NCI-H345 treated with DMSO at 0.1 percent for 48 hours (cell line): ENCODE measurements around the gene PFDN1.
A peak's percentile ranks its signal among the peaks of the same experiment; 100 is the strongest.

Experiments used
- DNase-seq: peaks from one replicate; lab custom pipeline; 2025; ENCODE audit not compliant: unreplicated experiment; lab: John Stamatoyannopoulos, UW

Gene PFDN1

DNA sequence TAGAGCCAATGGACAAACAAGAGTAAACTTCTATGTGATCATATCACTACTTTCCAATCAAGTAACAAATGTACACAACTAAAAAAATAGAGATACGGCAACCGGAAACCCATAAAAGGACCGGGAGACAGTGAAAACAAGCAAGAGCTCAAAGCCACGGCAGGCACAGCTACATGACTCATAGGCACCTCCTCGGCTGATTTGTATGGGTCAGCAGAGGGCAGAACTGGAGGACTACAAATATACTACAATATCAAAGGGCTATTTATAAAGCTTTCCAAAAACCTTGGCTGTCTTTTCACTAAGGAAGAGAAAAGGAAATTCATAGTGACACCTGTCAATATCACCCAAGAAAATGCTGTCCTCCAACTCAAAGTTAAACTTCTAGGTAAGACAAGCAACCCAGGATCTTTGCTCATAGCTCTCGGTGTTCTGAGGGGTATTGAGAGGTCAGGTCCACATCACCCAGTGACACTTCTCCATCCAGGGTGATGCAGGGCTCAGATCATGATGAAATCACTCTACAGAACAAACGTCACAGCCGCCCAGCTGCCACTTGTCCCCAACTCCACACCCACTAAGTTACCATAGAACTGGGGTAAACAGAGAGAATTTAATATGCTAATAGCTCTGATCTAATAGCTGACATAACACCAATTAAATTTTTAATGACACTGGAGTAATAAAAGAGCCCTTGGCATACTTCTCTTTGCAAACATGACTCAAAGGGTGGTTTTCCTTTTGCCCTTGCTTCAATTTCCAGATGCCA is 41.3 kb downstream of the PFDN1 start:
- no peak for DNase-seq

DNA sequence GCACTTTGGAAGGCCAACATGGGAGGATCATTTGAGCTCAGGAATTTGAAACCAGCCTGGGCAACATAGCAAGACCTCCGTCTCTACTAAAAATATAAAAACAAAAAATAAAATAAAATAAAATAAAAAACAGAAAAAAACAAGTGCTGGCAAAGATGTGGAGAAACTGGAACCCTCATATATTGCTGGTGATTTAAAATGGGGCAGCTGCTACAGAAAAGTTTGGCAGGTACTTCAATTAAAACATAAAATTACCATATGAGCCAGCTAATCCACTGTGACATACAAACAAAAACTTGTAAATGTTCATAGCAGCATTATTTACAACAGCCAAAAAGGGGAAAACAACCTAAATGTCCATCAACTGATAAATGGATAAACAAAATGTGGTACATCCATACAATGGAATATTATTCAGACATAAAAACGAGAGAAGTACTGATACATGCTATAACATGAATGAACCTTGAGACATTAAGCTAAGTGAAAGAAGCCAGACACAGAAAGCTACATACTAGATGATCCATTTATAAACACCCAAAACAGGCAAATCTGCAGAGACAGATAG is 42.7 kb downstream of the PFDN1 start:
- DNase-seq: no peak

DNA sequence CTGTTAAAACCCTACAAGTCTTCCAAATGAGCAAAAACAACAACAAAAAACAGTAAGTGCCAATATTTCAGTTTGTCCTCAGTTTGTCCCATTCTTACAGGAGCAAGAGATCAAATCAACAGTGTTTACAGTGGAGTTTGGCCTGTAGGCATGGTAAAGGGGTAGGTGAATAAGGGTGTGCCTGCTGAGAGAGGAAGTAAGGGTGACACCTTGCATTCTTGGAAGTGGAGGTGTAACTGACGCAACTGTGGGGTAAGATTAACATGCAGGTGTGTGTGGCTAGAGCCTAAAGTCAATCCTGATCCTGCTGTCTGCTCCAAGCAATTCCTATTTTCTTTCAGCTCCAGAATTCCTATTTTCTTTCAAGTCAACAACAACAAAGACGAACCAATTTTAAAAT is 43.4 kb downstream of the PFDN1 start:
- no peak for DNase-seq

DNA sequence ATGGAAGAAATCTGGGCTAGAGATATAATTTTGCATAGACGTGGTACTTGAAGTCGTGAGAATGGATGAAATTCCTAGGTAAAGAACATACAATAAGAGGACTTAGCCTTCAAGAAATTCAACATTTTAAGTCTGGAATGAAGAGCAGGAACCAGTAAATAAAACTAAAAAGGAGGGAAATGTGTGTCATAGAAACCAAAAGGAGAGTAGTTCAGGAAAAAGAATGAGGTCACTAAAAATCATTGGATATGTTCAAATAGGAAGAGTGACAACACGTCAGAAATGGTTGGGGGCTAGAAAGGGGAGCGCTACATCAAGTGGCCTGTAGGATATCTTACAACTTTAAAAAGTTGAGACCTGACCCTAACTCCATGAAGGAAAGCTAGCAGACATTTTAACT is 44.0 kb downstream of the PFDN1 start:
- no peak for DNase-seq

DNA sequence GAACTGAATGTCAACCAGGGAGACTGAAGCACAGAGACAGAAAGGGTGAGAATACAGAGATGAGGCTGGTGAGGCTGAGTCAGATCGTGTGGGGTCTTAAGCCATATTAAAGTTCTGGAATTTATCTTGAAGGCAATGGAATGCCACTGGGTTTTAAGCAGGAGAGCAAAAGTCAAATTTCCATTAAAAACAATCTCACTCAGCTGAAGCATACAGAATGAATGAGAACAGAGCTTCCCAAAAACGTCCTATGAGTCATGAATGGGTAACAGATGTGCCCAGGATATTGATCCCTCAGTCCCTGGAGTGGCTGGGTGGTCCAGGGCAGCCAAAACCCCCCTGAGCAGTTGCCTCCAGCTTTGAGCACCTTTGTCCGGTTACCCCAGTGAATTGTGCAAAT is 44.9 kb downstream of the PFDN1 start:
- no peak for DNase-seq

DNA sequence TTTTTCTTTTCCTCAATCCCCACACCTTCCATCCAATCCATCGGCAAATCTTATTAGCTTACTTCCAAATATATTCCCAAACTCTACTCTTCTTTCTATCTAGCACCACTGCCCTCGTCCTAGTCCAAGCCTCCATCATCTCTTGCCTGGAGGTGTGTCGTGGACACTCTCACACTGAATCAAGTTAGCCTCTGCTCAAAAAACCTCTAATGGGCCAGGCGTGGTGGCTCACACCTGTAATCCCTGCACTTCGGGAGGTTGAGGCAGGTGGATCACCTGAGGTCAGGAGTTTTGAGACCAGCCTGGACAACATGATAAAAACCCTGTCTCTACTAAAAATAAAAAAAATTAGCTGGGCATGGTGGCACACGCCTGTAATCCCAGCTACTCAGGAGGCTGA is 46.2 kb downstream of the PFDN1 start:
- DNase-seq: no peak

DNA sequence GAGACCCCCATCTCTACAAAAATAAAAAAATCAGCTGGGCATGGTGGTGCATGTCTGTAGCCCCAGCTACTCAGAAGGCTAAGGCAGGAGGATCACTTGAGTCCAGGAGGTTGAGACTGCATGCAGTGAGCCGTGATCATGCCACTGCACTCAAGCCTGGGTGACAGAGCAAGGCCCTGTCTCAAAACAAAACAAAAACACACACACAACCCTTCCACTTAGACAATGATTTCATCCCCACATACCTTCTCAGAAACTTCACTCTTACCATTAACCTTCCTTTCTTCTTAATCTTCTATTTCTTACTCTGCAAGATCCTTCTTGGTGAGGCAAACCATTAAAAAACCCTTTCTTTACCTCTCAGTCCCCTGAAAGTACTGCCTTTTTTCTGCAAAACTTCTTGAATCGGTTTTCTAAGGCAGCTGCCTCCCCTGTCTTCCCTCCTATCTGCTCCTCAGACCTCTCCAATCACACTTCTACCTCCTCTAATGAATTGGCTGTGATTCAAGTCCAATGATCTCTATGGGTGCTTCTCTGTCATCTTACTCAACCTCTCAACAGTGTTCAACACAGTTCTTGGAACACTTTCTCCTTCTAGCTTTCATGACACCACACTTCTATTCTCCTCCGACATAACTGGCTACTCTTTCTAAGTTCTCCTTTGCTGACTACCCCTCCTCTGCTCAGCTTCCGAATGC is 47.3 kb downstream of the PFDN1 start:
- DNase-seq: no peak

DNA sequence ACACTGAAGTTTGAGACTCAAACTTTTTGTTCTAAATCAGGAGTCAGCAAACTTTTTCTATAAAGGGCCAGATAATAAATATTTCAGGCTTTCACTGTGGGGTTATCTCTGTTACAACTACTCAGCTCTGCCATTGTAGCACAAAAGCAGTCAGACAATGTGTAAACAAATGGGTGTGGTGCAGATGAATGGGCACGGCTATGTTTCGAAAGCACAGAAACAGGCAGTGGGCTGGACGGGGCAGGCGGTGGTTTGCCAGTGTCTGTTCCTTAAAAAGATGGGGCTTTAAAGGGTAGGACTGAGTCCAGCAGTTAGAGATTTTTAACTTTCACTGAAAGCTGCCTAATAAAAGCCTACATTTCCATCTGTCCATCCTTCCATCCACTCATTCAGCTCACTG is 48.9 kb downstream of the PFDN1 start:
- no peak for DNase-seq

DNA sequence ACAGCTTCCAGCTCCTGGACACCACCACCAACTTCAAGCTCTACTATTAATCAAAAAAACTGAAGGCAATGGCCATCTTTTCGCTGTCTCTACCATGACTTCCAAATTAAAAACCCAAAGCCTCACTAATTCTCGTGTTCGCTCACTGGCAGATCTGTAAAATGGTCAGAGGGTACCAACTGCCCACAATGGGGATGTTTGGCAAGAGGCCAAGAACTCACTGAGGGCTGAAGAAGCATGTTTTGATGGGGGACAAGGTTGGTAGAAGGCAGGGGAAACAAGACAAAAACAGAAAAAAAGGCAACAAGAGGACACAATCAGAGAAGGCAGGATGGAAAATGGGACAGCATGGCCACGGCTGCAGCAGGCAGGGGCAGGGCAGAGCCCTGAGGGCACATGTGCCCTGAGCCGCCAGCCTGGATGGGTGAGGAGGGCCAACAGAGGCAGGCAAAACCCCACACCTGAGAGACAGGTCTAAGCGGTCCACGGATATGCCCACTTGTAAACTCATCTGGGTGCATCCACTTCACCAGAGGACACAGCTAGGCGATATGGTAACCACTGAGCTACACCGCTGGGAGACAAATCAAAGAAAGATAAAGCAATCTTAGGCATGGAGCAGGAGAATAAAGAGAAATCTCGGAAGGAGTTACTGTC is 50.3 kb downstream of the PFDN1 start:
- DNase-seq: no peak

DNA sequence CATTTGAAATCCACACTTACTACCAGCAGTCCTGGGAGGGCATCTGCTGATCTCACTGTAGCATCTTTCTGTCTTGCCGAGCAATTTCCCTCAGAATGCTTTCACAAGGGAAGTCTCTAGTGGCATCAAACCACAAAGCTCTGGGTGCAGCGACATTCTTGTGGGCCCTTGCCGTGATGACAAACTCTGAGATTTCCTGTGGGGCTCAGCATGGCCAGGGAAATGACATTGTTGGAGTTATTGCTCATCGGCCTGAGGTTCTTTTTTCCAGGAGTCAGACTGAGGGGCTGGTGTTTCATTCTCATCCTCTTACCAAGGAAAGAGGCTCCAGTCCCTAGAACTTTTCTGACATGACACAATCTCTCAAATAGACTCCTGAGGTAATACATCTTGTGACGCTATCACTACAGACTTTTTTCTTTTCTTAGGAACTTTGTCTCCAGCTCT is 51.4 kb downstream of the PFDN1 start:
- no peak for DNase-seq

DNA sequence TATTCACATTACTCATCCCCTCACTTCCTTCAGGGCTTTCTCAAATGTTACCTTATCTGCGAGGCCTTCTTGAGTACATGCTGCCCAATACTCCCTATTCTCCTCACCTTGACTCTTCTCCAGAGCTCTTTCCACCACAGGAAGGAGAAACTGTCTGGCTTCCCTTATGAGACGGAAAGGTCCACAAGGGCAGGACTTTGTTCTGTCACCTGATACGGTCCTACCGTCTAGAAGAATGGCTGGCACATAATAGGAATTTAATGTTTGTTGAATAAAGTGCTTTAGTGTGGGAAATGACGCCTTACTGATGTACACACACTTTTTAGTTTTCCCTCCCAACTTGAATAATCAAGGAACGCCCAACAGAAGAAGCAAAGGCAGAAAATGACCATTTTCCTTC is 52.5 kb downstream of the PFDN1 start:
- DNase-seq: no peak

DNA sequence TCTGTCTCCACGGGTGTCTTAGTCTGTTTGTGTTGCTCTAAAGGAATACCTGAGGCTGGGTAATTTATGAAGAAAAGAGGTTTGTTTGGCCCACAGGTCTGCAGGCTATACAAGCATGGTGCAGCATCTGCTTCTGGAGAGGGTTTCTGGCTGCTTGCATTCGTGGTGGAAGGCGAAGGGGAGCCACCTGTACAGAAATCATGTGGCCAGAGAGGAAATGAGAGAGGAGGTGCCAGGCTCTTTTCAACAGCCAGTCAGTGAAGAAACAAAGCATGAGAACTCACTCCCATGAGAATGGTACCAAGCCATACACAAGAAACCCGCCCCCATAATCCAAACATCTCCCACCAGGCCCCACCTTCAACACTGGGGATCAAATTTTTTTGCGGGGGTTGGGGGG is 53.4 kb downstream of the PFDN1 start:
- no peak for DNase-seq

DNA sequence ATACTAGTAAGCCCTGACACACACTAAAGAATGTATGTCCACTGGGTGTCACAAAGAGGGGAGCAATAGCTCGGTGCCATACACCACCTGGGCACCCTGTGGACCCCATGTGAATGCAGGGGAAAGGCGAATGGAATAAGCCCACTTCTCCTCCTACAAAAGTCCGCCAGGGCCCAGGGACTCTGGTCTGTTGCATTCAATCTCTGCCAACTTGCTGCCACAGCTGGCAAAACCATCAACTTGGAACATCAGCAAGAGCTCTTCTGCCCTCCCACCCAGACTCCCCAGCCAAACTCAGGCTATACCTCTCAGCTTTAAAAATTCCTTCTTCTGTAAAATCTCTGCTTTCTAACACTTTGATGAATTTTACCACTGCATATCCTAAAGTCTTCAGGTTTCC is 54.5 kb downstream of the PFDN1 start:
- DNase-seq: no peak

DNA sequence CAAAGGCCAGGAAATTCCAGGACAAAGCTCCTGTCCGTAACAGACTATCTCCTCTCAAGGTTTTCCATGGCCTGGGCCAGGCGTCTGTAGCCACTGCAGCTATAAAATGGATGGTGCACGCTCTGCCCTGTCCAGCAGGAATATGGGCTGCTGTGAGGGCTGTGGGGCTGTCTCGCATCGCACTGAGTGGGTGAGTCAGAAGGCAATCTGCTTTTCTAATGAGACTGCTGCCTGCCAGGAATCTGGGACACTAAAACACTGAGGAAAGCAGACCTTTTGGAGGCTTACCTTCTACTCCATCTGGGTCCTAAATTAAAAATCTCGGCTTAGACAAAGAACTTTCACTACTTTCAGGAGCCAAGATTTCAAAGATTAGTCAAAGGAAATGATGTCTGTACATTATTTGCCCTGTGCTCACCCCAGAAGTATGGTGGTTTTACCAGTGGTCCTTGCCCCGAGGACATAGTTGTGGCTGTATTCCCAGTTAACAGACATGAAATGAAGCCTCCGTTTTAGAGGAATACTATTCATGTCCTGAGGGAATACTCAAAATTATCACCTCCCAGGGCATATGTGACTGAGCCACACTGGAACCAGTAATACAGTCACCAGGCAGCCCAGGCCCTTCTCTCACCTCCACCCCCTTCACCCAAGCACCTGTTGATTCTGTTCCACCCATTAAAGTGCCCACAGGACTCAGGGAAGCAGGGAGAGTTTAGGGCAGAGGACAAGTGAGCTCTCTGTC is 56.4 kb downstream of the PFDN1 start:
- no peak for DNase-seq

DNA sequence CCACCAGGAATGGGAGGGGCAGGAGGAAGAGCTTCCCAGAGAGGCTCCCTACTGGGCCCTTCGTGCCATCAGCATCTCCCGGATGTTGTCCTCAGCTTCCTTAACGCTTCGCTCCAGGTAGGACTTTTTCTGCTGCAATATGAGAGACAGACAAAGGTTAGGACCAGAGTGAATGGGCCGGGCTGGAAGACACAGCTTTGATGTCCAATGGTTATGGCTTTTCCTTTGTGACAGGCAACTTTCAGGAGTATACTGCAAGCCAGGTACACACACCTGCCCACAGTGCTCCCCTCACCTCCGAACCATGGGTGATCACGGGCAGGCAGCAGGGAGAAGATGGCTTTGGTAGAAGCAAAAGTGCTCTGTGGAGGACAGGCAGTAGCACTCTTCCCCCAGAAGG is 57.0 kb downstream of the PFDN1 start:
- DNase-seq: no peak

DNA sequence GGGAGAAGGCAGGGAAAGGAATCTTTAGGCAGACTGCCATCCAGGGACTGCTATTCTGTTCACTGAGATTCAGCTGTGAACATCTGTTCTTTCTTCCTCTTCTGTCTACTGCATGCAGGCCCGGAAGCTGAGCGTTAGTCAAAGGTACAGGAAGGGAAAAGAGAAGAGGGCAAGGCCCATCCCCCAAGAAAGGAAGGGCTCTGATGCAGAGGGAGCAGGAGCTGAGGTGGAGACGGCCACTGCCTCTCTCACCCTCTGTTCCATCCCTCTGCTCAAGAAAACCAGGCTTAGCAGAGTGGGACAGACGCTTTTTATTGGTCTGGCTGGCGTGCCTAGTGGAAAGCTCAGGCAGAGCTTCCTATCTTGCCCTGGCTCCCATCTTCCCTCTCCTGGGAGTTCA is 57.6 kb downstream of the PFDN1 start:
- DNase-seq: no peak

DNA sequence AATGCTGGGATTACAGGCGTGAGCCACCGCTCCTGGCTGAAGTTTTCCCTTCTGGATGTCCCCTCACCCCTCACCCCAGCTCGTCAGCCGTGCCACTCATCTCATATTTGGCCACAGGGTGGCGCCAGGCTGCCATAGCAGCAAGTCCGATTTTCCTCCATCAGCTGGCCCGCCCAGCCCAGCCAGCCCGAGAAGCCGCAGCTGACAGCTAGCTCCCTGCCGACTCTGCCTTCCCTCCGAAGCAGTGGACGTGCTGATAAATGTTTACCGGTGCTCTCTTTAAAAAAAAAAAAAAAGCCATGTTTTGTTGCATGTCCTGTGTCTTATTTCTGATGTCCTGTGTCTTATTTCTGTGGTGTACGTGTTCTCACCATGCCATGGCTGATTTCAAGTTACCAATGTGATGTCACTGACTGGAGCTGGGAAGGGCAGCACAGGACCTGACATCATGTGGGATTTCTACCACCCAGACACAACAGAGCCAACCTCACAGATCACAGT is 58.3 kb downstream of the PFDN1 start:
- DNase-seq: peak; percentile 79

DNA sequence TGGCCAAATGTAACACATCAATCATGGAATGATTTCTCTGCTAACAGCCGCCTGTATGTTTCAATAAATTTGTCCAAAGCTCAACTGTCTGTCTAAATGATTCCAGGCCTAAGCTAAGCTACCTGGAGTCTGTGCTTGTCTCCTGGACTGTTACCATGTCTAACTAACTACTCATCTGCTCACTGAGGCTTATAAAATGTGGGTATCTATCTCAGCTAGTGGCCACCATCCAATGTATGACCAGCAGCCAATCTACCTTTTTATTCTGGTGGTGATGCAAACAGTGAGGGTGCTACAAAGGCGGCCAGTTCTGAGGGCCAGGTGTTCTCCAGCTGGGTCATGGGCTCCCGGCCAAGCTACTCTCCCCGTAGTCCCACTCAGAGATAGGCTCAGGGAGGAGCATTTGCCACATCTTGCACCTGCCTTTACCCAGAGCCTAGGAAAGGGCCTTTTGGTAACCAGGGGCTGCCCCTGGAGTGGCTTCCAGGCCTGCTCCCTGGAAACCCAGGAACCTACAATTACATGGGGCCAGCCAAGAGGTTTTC is 59.1 kb downstream of the PFDN1 start:
- peak; percentile 94 for DNase-seq

DNA sequence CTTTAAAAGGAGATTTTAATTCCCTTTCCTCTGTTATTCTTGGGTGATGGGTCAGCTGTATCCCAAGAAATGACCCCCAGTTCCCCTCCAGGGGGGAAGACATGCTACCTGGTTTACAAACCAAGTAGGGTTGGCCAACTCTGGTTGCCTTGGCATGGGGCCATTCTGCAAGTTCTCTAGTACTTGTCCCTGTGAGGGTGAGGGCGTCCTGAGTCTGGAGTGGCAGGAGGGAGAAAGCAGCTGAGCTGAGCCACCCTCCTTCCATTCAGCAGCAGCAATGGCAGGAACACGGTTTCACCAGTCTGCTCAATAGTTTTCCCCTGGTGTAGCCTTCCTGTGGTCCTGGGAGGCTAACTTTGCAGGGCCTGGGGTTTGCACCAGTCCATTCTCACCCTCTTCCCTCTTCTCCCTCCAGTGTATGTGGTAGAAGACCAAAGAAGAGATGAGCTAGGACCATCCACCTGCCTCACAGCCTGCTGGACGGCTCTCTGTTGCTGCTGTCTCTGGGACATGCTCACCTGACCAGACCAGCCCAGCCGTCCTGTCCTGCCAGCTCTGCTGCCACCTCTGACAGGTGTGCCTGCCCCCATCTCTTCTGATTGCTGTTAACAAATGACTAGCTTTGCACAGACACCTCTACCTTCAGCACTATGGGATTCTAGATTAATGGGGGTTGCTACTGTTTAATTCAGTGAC is 59.9 kb downstream of the PFDN1 start:
- no peak for DNase-seq

DNA sequence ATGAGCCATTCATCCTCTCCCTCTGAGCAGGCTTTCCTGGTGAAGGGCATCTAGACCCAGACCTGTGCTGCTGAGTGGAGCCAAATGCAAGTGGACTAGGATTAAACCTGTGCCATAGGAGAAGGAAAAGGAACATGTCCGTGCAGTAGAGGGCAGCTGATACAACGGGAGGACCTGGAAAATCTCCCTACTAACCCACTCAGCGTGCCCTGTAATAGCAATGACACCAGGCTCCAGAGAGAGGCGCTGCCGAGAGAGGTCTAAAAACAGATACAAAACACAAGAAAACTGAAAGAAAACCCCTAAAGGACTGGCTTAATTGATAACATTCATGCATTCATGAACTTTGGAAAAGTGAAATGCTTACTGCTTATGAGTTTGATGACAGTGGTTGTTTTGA is 60.8 kb downstream of the PFDN1 start:
- DNase-seq: no peak
